Fibroblast of lung (primary cell): ENCODE results near the gene COL25A1. TPM values are rescaled to one million over a fixed set of nuclear protein-coding genes. Genes with fewer than 3 reads are reported as not detected.
A peak's percentile ranks its signal among the peaks of the same experiment; 100 is the strongest.

Experiments
- DNase-seq, 2 donors: peaks; one replicate each; pipeline versions ENCODE4 v3.0.0 to v3.0.0-alpha.2; 2010; ENCODE audit warnings: low read depth in 2 of 2
- H2AFZ ChIP-seq: 2 replicates; pipeline ENCODE4 v1.5.1; 2012; ENCODE audit warnings: low read length, control low read depth, inconsistent platforms
- H3K27ac ChIP-seq: 2 replicates; pipeline ENCODE4 v1.5.1; 2011; ENCODE audit warnings: low read length, control low read depth; ENCODE audit not compliant: insufficient read depth
- H3K27me3 ChIP-seq: 2 replicates; pipeline ENCODE4 v1.5.1; 2011; ENCODE audit warnings: mild to moderate bottlenecking, low read length; ENCODE audit not compliant: control insufficient read depth, insufficient read depth
- H3K36me3 ChIP-seq: 2 replicates; pipeline ENCODE4 v1.5.1; 2011; ENCODE audit warnings: low read length; ENCODE audit not compliant: control insufficient read depth, insufficient read depth
- H3K4me1 ChIP-seq: 2 replicates; pipeline ENCODE4 v1.5.1; 2011; ENCODE audit warnings: low read length; ENCODE audit not compliant: control insufficient read depth, insufficient read depth; ENCODE audit errors: extremely low read depth
- H3K4me2 ChIP-seq: 2 replicates; pipeline ENCODE4 v1.5.1; 2011; ENCODE audit warnings: low read length, control low read depth; ENCODE audit not compliant: insufficient read depth; ENCODE audit errors: extremely low read depth
- H3K4me3 ChIP-seq, 4 experiments: fragments of 200-600 bp in 1 of 4; sonication (generic) in 1 of 4; replicated peaks in 1 of 4; 2 replicates each; pipeline ENCODE4 v1.5.1; 2011 to 2016; ENCODE audit warnings: low read length in 4 of 4, low read depth in 3 of 4, mild to moderate bottlenecking in 3 of 4, control low read depth in 2 of 4, inconsistent platforms in 1 of 4, mixed read lengths in 1 of 4; ENCODE audit not compliant: insufficient read depth in 1 of 4; ENCODE audit errors: control extremely low read depth in 1 of 4
- H3K79me2 ChIP-seq: 2 replicates; pipeline ENCODE4 v1.5.1; 2012; ENCODE audit warnings: mild to moderate bottlenecking, low read length, inconsistent platforms; ENCODE audit not compliant: control insufficient read depth, insufficient read depth
- H3K9ac ChIP-seq: 2 replicates; pipeline ENCODE4 v1.5.1; 2011; ENCODE audit warnings: mild to moderate bottlenecking, low read length, control low read depth; ENCODE audit not compliant: insufficient read depth
- H3K9me3 ChIP-seq: 2 replicates; pipeline ENCODE4 v1.5.1; 2012; ENCODE audit warnings: low read depth, low read length; ENCODE audit not compliant: control insufficient read depth, insufficient read depth
- H4K20me1 ChIP-seq: 2 replicates; pipeline ENCODE4 v1.5.1; 2011; ENCODE audit warnings: low read length; ENCODE audit not compliant: control insufficient read depth, insufficient read depth; ENCODE audit errors: extremely low read depth
- EZH2 ChIP-seq: IDR thresholded peaks from 2 replicates; pipeline ENCODE4 v1.5.1; 2012; ENCODE audit warnings: low read length, control low read depth, mild to moderate bottlenecking; ENCODE audit errors: missing control alignments
- polyA plus RNA-seq, 2 donors: library from polyadenylated mRNA; depleted of rRNA in 1 of 2; stranded (reverse) in 1 of 2; unstranded in 1 of 2; fragments of >200 nt; gene quantifications; 2 replicates each; pipeline ENCODE4 v1.2.1, GENCODE V29; 2011 to 2012; ENCODE audit warnings: missing spikeins in 1 of 2
- total RNA-seq: library from RNA; depleted of rRNA; stranded (reverse); fragments of >200 nt; gene quantifications from 2 replicates; pipeline ENCODE4 v1.2.1, GENCODE V29; 2014
- TF ChIP-seq, protein P1 (sequence below), 2 donors: IDR thresholded peaks in 1 of 2; conservative IDR thresholded peaks in 1 of 2; 1 replicate in 1 of 2; 2 replicates in 1 of 2; pipeline ENCODE4 v1.5.1; 2011 to 2012; ENCODE audit warnings: low read length in 2 of 2, control low read depth in 1 of 2, inconsistent platforms in 1 of 2, low read depth in 1 of 2, mild to moderate bottlenecking in 1 of 2

The COL25A1 gene
- total and polyA plus RNA-seq, 2 donors (not counting 1 experiment from before 2014, with no cell fraction given) = under 0.01 to 0.01 TPM

DNA sequence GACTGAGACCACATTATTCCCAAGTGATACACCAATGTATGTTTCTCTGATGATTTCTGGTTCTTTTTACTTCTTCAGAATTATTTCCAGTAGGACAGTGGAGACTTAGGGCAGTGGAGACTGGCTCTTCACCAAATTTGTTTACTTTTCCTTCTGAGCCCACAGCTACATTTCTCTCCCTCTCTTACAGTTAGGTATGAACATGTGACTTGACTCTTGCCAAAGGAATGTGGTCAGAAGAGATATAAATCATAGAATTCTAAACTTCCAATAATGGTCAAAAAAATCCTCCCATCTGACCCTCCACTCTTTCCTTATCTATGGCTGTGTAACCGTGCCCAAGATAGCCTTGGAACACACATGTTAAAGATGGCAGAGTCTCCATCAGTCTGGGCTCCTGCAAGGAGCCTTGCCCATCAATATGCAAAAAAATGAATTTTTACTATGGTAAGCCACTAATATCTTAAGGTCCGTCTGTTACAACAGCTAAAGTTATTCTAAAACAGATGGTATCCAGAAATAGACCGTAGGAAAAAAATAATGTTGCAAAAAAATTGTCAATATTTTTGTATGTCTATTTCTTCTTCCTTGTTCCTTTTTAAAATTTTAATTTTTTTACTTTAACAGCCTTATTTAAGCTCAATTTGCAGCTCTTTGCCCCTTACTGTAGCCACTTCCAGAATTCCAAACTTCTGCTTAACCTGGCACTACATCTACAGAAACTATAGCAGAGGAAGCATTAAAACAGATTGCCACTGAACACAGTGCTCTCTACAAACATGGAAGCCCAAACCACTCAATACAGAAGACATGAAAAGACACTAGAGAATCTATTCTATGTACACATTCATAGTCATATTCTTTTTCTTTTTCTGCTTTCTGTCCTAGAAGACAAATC is 260.7 kb downstream of the COL25A1 start:
- Histone ChIP-seq H3K4me1 (no peaks in the 10 kb centered on the region), H3K79me2 (no peaks in the 10 kb centered on the region), H3K4me3 (no peak overlapping the region), H3K9ac (no peak overlapping the region), H2AFZ (no peak overlapping the region), H3K9me3 (no peaks in the 10 kb centered on the region), H3K27me3 (no peaks in the 10 kb centered on the region), H4K20me1 (no peaks in the 10 kb centered on the region), H3K36me3 (no peaks in the 10 kb centered on the region), H3K4me2 (no peak overlapping the region), H3K27ac (no peak overlapping the region)
- TF ChIP-seq, protein P1, sequence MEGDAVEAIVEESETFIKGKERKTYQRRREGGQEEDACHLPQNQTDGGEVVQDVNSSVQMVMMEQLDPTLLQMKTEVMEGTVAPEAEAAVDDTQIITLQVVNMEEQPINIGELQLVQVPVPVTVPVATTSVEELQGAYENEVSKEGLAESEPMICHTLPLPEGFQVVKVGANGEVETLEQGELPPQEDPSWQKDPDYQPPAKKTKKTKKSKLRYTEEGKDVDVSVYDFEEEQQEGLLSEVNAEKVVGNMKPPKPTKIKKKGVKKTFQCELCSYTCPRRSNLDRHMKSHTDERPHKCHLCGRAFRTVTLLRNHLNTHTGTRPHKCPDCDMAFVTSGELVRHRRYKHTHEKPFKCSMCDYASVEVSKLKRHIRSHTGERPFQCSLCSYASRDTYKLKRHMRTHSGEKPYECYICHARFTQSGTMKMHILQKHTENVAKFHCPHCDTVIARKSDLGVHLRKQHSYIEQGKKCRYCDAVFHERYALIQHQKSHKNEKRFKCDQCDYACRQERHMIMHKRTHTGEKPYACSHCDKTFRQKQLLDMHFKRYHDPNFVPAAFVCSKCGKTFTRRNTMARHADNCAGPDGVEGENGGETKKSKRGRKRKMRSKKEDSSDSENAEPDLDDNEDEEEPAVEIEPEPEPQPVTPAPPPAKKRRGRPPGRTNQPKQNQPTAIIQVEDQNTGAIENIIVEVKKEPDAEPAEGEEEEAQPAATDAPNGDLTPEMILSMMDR (conservative IDR thresholded peaks at IDR 0.05 in 1 of 2, IDR thresholded peaks at IDR 0.05 in 1 of 2; ENCODE audit: low read depth in 1 of 2, low read length in 2 of 2) = no peak
- TF ChIP-seq EZH2 = no peak
- peak; percentile 24 to 84 for DNase-seq

DNA sequence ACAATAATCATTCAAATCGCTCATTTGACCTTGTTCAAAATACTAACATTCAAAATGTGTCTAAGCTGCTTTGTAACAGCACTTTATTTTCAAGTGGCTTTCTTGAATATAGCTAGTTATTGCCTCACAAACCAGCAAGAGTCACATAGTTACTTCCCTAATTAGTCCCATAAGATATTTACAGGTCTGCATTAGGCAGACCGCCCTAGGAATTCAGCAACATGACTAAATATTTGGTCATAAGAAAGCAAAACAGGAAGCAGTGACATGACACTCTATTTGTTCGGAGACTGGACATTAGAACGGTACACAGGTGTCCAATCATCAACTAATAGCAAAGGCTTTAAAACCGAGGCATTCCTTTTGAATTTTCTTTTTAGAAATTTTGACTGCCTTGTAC is 262.0 kb downstream of the COL25A1 start:
- Histone ChIP-seq H3K9ac (no peak overlapping the region), H3K4me3 (no peak overlapping the region), H2AFZ (no peak overlapping the region), H3K27ac (no peak overlapping the region), H3K4me1 (no peaks in the 10 kb centered on the region), H3K79me2 (no peaks in the 10 kb centered on the region), H3K4me2 (no peak overlapping the region), H3K27me3 (no peaks in the 10 kb centered on the region), H3K9me3 (no peaks in the 10 kb centered on the region), H3K36me3 (no peaks in the 10 kb centered on the region), H4K20me1 (no peaks in the 10 kb centered on the region)
- peak in 1 of 2 donors; percentile 29 for DNase-seq
- no peak for TF ChIP-seq EZH2
- TF ChIP-seq, protein P1 (conservative IDR thresholded peaks at IDR 0.05 in 1 of 2, IDR thresholded peaks at IDR 0.05 in 1 of 2; ENCODE audit: low read depth in 1 of 2, low read length in 2 of 2) = no peak

DNA sequence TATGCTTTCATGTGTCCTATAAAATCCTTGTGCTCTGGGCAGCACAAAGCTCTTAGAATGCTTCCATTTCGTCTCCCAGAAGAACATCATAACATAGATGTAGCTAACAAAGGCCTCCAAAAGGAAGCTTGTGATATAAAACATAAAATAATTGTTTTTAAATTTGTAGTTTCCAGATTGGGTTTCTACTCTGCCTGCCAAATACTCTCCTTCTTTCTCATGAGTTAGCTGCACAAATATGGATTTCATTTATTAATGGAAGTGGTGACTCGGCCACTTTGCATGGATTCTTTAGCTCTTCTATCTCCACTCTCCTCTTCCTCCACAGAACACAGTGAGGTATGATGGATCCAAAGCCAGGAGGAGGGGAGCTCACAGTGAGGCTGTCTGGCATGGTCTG is 265.4 kb downstream of the COL25A1 start:
- TF ChIP-seq, protein P1 (conservative IDR thresholded peaks at IDR 0.05 in 1 of 2, IDR thresholded peaks at IDR 0.05 in 1 of 2; ENCODE audit: low read depth in 1 of 2, low read length in 2 of 2) = no peak

More for the DNA sequence above, 265.4 kb downstream of the COL25A1 start:
- H3K27me3 ChIP-seq = no peaks in the 10 kb centered on the region
- no peak overlapping the region for H3K27ac ChIP-seq
- H3K4me3 ChIP-seq = no peak overlapping the region
- no peak overlapping the region for H2AFZ ChIP-seq
- no peaks in the 10 kb centered on the region for H3K4me1 ChIP-seq
- no peaks in the 10 kb centered on the region for H3K79me2 ChIP-seq
- H3K36me3 ChIP-seq = no peaks in the 10 kb centered on the region
- H3K4me2 ChIP-seq = no peak overlapping the region
- H3K9ac ChIP-seq = no peak overlapping the region
- no peaks in the 10 kb centered on the region for H4K20me1 ChIP-seq
- DNase-seq = no peak
- H3K9me3 ChIP-seq = no peaks in the 10 kb centered on the region
